OCI-LY1 (cell line): ENCODE measurements around the gene LAMA1.

ENCODE experiments used
- EZH2 ChIP-seq: fragments of 200-600 bp; sonication (generic), shearing (Covaris generic); IDR thresholded peaks from 2 replicates; pipeline ENCODE4 v1.8.0; 2017; ENCODE audit warnings: borderline replicate concordance, mixed run types, mild to moderate bottlenecking, antibody characterized with exemption, low read length, moderate library complexity, mixed read lengths
- TF ChIP-seq, protein P1 (sequence below): fragments of 200-600 bp; sonication (generic), shearing (Covaris generic); IDR thresholded peaks from 2 replicates; pipeline ENCODE4 v1.5.1; 2017; ENCODE audit warnings: mild to moderate bottlenecking, antibody characterized with exemption, low read length, moderate library complexity, mixed read lengths

DNA sequence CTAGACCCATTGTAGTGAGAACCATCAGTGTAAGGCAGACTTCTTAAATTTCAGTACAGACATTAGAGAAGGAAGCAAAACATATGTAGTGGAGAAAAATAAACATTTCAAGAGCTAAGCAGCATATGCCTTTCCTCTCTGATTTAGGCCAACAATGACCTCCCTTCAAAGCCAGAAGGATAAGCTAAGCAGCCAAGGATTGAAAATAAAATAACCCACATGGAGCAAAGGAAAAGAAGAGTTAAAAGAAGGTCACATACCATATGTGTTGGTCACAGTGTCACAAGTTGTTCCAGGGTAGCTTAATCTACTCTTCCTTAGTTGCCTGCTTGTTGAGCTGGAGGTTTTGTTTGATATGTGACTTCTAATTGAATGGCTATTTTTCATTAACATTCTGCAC is 15.6 kb upstream of the LAMA1 start:
- TF ChIP-seq EZH2, result no peak
- TF ChIP-seq, protein P1, sequence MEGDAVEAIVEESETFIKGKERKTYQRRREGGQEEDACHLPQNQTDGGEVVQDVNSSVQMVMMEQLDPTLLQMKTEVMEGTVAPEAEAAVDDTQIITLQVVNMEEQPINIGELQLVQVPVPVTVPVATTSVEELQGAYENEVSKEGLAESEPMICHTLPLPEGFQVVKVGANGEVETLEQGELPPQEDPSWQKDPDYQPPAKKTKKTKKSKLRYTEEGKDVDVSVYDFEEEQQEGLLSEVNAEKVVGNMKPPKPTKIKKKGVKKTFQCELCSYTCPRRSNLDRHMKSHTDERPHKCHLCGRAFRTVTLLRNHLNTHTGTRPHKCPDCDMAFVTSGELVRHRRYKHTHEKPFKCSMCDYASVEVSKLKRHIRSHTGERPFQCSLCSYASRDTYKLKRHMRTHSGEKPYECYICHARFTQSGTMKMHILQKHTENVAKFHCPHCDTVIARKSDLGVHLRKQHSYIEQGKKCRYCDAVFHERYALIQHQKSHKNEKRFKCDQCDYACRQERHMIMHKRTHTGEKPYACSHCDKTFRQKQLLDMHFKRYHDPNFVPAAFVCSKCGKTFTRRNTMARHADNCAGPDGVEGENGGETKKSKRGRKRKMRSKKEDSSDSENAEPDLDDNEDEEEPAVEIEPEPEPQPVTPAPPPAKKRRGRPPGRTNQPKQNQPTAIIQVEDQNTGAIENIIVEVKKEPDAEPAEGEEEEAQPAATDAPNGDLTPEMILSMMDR, result no peak
